IPS-18a (cell line): ENCODE measurements around the gene SLC10A3.
"Not testable (repeated sequence)": the region's sequence is repeated elsewhere in the genome, so short reads cannot be mapped to it uniquely, and the experiment has no call there.

Experiments
- H3K27ac ChIP-seq: one replicate; pipeline ENCODE4 v1.5.1; 2013; ENCODE audit warnings: low read length
- H3K27me3 ChIP-seq: one replicate; pipeline ENCODE4 v1.6.1; 2013; ENCODE audit warnings: mild to moderate bottlenecking, low read length; ENCODE audit not compliant: control insufficient read depth, insufficient read depth
- H3K36me3 ChIP-seq: one replicate; pipeline ENCODE4 v1.6.1; 2013; ENCODE audit warnings: low read depth, low read length; ENCODE audit not compliant: control insufficient read depth
- H3K4me1 ChIP-seq: one replicate; pipeline ENCODE4 v1.6.1; 2013; ENCODE audit warnings: low read depth, low read length; ENCODE audit not compliant: control insufficient read depth
- H3K4me3 ChIP-seq: one replicate; pipeline ENCODE4 v1.5.1; 2013; ENCODE audit warnings: low read length
- H3K9ac ChIP-seq: one replicate; pipeline ENCODE4 v1.6.1; 2013; ENCODE audit warnings: mild to moderate bottlenecking, low read length, moderate library complexity
- H3K9me3 ChIP-seq: one replicate; pipeline ENCODE4 v1.6.1; 2013; ENCODE audit warnings: low read depth, low read length; ENCODE audit not compliant: control insufficient read depth

Gene SLC10A3

DNA sequence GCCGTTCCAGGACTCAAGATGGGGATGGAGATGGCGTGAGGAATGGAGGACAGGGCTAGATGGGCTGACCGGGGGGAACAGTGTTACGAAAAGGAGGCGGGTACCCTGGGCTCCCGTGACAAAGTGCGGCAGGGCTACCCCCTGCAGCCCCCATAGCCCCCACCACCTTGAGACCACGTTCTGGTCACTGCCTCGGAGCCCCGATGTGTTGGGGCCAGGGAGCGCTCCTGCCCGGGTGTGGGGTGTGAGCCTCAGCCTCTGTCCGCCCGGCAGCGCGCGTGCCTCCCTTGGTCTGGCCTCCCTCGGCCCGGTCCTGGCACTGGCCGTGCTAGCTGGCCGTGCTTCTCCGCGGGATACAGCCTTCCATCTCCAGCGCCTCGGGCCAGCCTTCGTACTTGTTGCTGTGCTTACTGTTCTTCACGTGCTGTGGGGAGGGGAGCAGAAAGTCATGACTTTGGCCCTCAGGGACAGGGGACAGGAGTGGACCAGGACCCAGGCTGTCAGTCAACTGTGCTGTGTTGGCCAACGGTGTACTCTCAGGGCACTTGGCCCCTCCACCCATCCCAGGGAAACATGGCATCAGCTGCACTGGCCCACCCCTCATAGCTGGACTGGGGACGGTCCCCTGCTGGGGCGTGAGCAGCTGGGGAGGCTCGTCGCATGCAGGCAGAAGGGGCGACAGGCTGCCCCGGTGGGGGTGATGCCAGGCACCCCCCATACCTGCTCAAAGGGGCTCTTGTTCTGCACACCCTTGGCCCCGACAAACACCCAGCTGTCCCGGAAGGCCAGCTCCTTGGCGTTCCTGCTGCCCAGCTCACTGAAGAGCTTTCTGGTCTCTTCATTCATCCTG is 16.3 kb upstream of the SLC10A3 start:
- H3K27me3 ChIP-seq = no peaks in the 10 kb centered on the region
- H3K9ac ChIP-seq = no peak overlapping the region

DNA sequence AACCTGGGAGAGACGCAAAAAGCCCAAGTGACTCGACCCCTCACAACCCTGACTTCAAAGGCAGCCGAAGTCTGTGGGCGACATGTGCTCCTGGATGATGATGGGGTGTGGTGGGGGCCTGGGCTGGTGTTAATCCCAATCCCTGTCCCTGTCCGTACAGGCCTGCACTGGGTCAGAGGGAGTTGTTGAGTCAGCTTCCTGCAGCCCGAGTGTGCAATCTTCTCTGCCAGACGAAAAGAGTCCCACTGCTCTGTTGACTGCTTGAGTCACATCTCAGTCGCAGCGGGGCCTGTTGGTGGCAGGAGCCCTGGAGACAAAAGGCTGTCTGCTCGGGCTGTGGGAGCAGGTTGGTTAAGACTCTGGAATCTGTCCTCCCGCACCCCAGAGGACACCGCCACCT is 15.3 kb upstream of the SLC10A3 start:
- Histone ChIP-seq H3K4me1 (no peaks in the 10 kb centered on the region), H3K27me3 (no peaks in the 10 kb centered on the region), H3K4me3 (no peak overlapping the region), H3K36me3 (no peaks in the 10 kb centered on the region), H3K9ac (no peak overlapping the region), H3K27ac (no peak overlapping the region), H3K9me3 (peaks cover 4% of the 10 kb centered on the region)

More for the DNA sequence above, 16.3 kb upstream of the SLC10A3 start:
- Histone ChIP-seq H3K4me1 (no peaks in the 10 kb centered on the region), H3K27ac (no peak overlapping the region), H3K4me3 (no peak overlapping the region), H3K9me3 (peaks cover 4% of the 10 kb centered on the region), H3K36me3 (no peaks in the 10 kb centered on the region)

DNA sequence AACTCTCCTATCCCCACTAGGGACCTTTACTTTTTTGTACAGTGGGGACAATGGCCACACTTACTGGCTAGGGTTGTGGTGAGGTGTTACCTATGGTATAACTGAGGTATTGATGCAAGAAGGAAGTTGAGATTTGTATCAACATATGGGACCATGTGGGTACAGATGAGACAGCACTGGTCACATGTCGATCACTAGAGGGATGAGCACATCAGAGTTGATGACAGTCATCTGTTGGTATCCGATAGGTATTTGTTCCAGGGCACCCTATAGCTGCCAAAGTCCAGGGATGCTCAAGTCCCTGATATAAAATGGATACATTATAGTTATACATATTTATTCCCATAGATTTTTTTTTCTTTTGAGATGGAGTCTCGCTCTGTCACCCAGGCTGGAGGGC is 12.6 kb upstream of the SLC10A3 start:
- Histone ChIP-seq H3K9ac (no peak overlapping the region), H3K9me3 (no peaks in the 10 kb centered on the region), H3K4me3 (no peak overlapping the region), H3K27ac (no peak overlapping the region), H3K36me3 (no peaks in the 10 kb centered on the region), H3K4me1 (no peaks in the 10 kb centered on the region), H3K27me3 (no peaks in the 10 kb centered on the region)

DNA sequence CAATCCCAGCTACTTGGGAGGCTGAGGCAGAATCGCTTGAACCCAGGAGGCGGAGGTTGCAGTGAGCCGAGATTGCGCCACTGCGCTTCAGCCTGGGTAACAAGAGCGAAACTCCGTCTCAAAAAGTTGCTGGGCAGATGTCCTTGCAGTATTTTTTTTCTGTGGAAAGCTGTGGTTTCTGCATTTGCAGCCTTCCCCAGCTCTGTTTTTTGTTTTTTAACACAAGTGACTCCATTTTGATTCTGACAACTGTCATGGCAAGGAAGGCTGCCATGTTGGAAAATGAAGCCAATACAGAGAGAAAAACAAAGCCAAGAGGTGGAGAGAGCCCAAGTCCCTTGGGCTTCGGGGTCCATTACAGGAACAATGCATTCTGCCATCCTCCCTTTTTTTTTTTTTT is 11.7 kb upstream of the SLC10A3 start:
- H3K27me3 ChIP-seq = no peaks in the 10 kb centered on the region
- no peaks in the 10 kb centered on the region for H3K4me1 ChIP-seq
- no peaks in the 10 kb centered on the region for H3K36me3 ChIP-seq
- no peak overlapping the region for H3K9ac ChIP-seq
- H3K9me3 ChIP-seq = peaks cover 3% of the 10 kb centered on the region
- H3K4me3 ChIP-seq = no peak overlapping the region
- no peak overlapping the region for H3K27ac ChIP-seq

DNA sequence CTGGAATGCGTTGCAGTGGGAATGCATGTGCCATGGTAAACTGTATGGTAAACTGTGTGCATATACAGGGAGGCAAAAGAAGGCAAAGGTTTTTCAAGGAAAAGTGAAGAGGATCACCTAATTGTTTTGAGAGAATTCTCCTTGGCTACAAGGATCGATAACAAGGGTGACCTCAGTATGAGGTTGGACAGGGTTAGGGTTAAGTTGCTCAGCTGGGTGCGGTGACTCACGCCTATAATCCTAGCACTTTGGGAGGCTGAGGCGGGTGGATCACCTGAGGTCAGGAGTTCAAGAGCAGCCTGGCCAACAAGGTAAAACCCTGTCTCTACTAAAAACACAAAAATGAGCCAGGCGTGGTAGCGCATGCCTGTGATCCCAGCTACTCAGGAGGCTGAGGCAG is 11.0 kb upstream of the SLC10A3 start:
- H3K9me3 ChIP-seq, H3K27me3 ChIP-seq, H3K4me3 ChIP-seq, H3K9ac ChIP-seq, H3K4me1 ChIP-seq, H3K27ac ChIP-seq, H3K36me3 ChIP-seq: not testable (repeated sequence)

DNA sequence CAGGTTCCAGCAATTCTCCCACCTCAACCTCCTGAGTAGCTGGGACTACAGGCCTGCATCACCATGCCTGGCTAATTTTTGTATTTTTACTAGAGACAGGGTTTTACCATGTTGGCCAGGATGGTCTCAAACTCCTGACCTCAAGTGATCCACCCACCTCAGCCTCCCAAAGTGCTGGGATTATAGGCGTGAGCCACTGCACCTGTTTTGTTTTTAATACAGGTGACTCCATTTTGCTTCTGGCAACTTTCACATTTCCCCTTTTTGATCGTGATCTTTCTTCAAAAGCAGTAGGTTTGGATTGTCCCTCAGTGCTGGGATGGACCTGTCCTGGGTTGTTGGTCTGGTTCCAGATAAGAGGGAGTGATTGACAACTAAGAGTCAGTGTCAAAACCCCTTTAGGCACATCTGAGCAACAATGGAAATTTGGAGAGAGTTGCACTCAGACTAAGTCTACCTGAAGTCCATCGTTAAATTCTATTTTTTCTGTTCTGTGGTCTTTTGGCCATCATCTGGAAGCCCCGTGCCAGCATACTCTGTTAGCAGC is 6.2 kb upstream of the SLC10A3 start:
- not testable (repeated sequence) for H3K27ac ChIP-seq, H3K4me1 ChIP-seq, H3K9ac ChIP-seq, H3K27me3 ChIP-seq, H3K4me3 ChIP-seq, H3K36me3 ChIP-seq
- peaks cover 11% of the 10 kb centered on the region for H3K9me3 ChIP-seq

DNA sequence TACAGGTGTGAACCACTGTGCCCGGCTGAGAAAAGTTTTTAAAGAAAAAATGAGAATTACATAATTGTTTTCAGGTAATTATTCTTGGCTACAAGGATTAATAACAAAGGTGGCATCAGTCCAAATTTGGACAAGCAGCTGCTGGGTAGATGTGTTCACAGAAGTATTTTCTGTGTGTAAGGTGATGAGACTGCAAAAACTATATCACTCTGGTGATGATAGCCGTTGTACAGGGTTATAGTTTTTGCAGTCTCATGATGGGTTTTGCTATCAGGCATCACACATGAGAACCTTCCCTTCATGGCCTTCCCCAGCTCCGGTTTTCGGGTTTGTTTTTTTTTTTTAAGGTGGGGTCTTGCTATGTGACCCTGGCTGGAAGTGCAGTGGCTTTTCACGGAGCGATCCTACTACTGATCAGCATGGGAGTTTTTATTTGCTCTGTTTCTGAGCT is 5.1 kb upstream of the SLC10A3 start:
- H3K4me1 ChIP-seq = no peaks in the 10 kb centered on the region
- no peaks in the 10 kb centered on the region for H3K27me3 ChIP-seq
- no peaks in the 10 kb centered on the region for H3K36me3 ChIP-seq
- no peak overlapping the region for H3K9ac ChIP-seq
- no peak overlapping the region for H3K27ac ChIP-seq
- H3K9me3 ChIP-seq = peaks cover 11% of the 10 kb centered on the region
- no peak overlapping the region for H3K4me3 ChIP-seq

DNA sequence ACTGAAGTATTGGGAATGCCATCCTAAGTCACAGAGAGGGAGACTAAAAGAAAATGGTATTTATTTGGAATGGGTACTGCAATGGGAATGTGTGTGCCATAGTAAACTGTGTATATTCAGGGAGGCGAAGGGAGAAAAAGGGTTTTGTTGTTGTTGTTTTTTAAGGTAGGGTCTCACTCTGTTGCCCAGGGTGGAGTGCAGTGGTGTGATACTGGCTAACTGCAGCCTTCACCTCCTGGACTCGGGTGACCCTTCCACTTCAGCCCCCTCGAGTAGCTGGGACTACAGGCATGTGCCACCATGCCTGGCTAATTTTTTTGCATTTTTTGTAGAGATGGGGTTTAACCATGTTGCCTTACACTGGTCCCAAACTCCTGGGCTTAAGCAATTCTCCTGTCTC is 4.3 kb upstream of the SLC10A3 start:
- peaks cover 11% of the 10 kb centered on the region for H3K9me3 ChIP-seq
- no peaks in the 10 kb centered on the region for H3K27me3 ChIP-seq
- H3K9ac ChIP-seq = no peak overlapping the region
- H3K4me1 ChIP-seq = no peaks in the 10 kb centered on the region
- no peak overlapping the region for H3K27ac ChIP-seq
- H3K4me3 ChIP-seq = no peak overlapping the region
- no peaks in the 10 kb centered on the region for H3K36me3 ChIP-seq

DNA sequence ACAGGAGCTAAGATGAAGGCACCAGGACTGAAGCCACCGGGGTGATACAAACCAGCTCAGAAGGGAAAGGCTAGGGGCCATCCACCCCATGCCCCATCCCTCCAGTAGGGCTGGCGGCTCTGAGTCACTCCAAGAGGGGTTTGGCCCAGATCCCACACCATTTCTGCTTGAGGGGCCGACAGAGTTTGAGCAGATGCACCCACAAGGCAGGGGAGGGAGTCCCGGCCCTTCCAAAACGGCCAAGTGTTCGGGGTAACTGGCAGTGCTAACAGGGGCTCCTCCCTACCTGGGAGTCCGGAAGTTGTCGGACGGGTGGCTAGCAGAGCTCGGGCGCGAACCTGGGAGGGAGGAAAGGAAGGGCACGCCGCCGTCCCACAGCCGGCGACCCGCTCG is 412 bp downstream of the SLC10A3 start:
- H3K9ac ChIP-seq = no peak overlapping the region
- H3K36me3 ChIP-seq = no peaks in the 10 kb centered on the region
- H3K4me3 ChIP-seq = peak overlapping the region; percentile 46
- no peaks in the 10 kb centered on the region for H3K4me1 ChIP-seq
- H3K9me3 ChIP-seq = peaks cover 9% of the 10 kb centered on the region
- no peaks in the 10 kb centered on the region for H3K27me3 ChIP-seq
- H3K27ac ChIP-seq = no peak overlapping the region

DNA sequence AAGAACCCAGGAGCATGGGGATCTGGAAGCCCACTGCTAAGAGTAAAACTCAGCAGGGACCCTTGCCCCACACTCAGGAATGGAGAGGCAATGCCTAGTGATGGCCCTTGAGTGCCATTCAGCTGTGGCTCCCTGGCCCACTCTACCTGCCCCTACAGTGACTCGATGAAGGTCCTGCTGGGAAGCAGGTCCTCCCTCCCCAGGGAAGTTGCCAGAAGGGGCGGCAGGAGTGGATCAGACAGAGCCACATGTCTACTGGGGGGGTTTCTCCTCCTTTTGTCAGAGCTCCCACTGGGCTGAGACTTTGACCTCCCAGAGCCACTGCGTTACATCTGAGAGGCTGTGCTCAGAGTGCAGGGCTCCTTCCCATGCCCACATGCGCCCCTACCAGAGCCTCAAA is 1.2 kb downstream of the SLC10A3 start:
- no peaks in the 10 kb centered on the region for H3K27me3 ChIP-seq
- H3K9me3 ChIP-seq = peaks cover 6% of the 10 kb centered on the region
- no peak overlapping the region for H3K4me3 ChIP-seq
- H3K36me3 ChIP-seq = no peaks in the 10 kb centered on the region
- no peak overlapping the region for H3K9ac ChIP-seq
- no peak overlapping the region for H3K27ac ChIP-seq
- H3K4me1 ChIP-seq = no peaks in the 10 kb centered on the region

DNA sequence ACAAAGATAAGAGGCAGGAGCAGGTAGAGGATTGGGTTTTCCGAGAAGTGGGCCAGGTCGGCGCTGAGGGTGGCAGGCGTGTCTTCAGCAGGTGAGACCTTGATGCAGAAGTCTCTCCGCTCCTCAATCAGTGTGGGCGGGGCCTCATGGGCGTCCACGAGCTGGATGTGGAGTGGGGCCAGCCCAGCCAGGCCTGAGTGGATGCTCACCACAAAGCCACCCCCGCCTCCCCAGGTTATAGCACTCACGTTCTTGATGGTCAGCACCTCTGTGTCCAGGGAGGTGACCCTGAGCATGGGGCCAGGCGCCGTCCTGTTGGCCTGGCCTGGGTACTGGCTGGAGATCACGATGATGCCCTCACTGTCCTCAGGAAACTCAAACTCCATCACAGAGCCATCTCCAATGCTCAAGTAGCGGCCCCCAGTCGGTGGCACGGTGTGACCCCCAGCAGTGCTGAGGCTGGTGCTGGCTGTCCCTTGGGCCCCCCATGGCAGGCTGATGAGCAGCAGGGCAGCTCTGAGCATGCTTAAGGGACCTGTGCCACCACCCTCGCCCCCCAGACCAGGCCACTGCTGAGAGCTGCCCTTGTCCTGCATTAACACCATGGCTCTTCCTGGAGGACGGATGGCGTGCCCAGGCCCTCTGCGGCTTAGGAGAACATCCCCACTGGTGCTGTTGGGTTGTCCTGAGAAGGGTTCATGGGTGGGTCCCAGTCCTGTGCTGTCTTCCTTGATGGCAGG is 1.9 kb downstream of the SLC10A3 start:
- Histone ChIP-seq H3K9me3 (peaks cover 6% of the 10 kb centered on the region), H3K4me3 (no peak overlapping the region), H3K9ac (no peak overlapping the region)

More for the DNA sequence above, 1.9 kb downstream of the SLC10A3 start:
- no peaks in the 10 kb centered on the region for H3K4me1 ChIP-seq
- no peak overlapping the region for H3K27ac ChIP-seq
- H3K36me3 ChIP-seq = no peaks in the 10 kb centered on the region
- H3K27me3 ChIP-seq = no peaks in the 10 kb centered on the region
